Suppressor macrophage (primary cell): ENCODE data around the gene L1CAM.
A peak's percentile ranks its signal among the peaks of the same experiment; 100 is the strongest.

Source experiments
- DNase-seq, 4 experiments: peaks; one replicate each; pipeline ENCODE4 v3.0.0-alpha.2; 2020 to 2022

L1CAM gene

DNA sequence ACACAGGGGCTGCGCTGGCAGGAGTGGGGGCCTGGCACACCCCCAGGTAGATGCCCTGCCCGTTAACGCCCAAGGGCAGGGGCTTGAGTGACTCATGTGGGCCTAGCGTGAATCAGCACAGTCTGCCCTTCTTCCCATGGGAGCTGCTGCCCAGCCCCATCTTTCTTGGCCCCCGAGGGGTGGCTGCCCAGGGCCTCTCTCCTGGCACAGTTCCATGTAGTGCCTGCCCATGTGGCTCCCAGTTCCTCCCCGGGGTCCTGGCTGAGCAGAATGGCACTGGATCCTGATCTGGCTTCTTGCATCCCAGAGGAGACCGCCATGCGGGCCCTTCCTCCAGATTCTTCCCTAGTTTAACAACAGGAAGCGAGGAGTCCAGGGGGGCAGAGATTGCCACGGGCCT lies 16.4 kb upstream of the L1CAM start:
- DNase-seq = peak in 1 of 4 experiments; percentile 25

DNA sequence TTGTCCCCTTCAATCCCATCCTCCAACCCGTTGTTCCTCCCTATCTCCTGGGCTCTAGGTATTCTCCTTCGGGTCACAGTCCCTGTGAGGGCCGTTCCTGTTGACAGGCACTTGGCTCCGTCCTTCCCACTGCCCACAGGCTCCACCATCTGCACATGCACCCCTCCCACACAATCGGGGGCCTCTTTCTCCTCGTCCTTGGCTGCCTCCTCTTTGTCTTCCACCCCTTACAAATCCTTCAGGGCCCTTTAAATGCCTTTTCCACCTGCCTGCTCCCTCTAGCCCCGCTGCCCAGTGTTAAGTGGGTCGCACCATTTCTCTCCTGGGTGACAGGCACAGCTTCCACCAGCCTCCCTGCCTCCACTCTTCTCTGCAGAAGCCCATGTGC lies 15.8 kb upstream of the L1CAM start:
- peak in 2 of 4 experiments; percentile 14 to 40 for DNase-seq

DNA sequence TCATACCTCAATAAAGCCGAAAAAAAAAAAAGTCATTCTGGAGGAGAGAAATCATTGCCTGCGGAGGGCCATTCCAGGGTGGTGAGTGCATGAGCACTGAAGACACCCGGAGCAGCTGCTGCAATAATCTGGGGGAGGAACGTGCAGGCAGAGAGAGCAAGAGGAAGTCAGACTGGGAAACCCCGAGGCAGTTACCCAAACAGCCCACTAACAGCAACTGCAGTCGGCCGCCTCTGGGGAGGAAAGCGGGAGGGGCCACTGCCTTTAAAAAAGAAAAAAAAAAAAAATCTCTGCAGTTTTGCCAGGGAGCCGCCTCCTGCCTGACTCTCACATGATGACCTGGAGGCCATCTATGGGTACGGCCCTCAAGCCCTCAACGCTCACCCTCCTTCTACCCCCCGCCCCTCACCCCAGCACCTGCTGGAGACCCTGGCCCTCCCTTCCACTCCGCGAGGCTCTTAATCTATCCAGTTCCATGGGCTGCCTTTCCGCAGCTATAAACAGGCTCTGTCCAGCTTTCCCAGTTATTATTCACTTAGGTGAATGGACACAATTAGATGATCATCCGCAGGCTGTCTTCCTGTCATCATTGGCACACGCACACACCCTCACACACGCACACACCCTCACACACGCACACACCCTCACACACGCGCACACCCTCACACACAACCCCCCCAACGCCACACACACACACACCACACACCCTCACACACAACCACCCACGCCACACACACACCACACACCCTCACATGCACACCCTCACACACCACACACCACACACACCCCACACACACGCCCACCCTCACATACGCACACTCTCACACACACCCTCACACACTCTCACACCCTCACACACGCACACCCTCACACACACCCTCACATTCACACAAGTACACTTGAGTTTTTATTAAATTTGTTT lies 15.1 kb upstream of the L1CAM start:
- peak; percentile 88 to 92 (median 91) for DNase-seq

DNA sequence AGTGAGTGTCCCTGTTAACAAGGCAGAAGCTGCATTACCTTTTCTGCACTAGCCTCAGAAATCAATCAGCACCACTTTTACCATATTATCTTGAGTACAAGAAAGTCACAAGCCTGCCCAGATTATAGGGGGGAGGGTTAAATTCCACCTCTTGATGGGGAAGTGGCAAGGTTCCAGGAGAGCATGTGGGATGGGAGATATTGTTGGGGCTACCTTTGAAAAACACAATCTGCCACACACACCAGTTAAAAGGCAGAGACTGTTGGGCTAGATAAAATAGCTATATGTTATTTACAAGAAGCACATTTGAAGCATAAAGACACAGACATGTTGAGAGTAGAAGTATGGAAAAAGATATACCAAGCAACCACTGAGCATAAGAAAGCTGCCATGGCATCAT lies 11.9 kb upstream of the L1CAM start:
- DNase-seq = no peak

DNA sequence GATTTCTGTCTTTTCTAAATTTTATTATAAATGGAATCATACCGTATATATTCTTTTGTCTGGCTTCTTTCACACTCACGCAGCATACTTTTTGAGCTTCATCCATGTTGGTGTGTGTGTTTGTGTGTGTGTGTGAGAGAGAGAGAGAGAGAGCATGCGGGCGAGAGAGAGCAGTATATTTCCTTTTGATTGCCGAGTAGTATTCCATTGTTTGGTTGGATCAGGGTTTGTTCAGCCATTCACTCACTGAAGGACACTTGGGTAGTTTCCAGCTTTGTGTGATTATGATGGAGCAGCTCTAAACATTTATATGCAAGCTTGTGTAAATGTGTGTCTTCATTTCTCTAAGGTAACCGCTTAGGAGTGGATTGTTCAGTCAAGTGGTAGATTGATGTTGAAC lies 3.1 kb upstream of the L1CAM start:
- DNase-seq = no peak

DNA sequence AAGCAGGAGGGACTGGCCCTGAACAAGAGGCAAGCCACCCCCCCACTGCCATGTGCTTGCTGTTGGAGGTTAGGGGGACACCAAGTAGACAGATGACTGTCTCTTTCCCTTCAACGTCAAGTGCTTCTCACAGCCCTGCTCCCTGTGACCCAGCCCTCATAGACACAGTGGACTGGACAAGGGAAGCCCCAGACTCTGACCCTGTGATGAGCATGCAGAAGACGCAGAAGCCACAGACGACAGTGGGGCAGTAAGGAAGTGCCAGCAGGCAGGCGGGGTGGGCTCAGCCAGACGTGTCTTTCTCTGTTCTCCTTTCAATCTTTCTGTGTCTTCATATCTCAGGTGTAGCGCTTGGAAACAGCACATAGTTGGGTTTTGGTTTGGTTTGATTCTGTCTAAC lies 2.4 kb upstream of the L1CAM start:
- no peak for DNase-seq

DNA sequence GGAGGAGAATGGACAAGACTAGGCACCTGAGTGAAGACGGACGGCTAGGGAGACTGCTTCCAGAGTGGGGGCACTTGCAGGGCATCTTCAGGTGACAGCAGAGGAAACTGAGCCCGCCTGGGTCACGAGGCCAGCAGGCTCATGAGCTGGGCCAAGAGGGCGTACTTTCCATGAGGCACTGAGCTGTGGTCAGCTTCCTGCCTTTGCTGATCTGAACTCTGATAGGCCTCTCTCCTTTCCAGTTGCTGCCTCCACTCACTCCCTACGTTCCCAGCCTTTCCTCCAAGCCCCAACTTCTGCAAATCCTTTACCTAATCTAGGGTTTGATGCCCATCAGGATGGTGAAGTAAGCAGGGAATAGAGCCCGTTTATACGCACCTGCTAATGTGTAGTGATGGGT lies 1.4 kb upstream of the L1CAM start:
- DNase-seq = no peak

DNA sequence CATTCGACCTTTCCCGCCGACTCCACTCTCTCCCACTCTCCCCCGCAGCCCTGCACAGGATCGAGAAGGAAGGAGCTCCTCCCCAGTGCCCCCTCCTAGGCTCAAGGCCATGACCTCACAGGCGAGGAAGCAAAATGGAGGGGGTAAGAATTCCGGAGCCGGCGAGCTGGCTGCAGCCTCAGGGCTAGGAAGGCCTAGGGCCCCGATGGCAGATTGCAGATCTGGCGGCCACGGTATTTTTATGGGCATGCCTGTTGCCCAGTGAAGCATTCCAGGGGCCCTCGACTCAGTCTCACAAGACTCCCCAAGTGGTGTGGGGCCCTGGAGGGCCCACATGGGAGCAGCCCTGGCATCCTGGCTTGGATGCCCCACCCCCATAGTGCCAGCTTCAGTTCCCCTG lies 942 bp upstream of the L1CAM start:
- no peak for DNase-seq

DNA sequence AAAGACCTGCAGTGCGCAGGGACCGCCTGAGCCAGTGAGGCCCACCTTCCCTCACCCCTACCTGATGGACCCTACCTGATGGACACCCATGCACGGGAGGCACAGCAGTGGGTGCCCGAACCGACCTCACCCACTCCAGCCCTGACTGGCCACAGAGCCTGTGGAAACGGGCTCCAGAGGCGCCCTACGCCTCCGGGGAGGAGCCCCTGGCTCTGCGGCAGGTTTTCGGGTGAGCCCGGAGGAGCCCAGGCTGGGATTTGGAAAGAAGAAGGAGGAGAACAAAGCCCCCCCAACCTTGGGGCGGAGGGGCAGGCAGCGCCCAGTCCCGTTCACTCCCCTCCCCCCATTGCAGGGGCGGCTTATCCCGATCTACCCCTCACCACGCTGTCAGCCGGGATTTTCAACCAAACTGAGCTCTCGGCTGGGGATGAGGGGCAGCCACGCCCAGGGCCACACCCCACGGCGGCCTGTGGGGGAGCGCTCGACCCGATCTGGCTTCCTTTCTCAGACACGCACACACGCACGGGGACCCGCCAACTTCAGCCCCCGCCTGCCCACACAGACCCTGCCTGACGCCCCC lies 675 bp downstream of the L1CAM start:
- no peak for DNase-seq

DNA sequence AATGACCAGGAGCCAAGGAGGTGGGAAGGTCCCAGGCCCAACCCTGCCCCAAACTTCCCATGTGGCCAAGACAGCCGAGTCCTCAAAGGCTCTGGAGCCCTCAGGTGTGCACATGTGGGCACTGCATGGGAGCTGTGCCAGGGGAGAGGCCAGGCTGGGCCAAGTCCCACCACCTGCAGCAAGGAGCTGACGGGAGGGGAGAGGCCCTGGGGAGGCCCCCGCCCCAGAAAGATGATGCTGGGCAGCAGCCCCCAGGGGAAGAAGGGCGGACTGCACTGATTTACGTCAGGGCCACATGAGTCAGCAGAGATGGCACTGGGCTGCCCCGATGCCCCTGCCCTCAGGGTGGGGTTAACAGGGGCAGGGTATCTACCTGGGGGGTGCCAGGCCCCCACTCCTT lies 1.4 kb downstream of the L1CAM start:
- no peak for DNase-seq

DNA sequence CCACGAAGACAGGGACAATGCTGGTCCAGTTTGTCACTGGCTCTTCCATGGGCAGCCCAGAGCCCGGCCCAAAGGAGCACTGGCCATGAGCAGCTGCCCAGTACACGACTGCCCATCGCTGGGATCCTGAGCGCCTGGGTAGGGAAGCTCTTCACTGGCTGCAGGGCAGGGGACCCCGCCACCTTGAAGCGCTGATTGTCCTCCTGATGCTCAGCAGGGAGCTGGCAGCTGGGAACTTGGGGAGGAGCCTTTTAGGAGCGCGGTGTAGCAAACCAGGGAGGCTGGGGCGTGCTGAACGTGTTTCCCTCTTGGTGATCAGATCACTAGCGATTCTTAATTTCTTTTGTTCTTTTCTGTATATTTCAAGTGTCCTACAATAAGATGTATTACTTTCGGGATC lies 1.8 kb downstream of the L1CAM start:
- no peak for DNase-seq

DNA sequence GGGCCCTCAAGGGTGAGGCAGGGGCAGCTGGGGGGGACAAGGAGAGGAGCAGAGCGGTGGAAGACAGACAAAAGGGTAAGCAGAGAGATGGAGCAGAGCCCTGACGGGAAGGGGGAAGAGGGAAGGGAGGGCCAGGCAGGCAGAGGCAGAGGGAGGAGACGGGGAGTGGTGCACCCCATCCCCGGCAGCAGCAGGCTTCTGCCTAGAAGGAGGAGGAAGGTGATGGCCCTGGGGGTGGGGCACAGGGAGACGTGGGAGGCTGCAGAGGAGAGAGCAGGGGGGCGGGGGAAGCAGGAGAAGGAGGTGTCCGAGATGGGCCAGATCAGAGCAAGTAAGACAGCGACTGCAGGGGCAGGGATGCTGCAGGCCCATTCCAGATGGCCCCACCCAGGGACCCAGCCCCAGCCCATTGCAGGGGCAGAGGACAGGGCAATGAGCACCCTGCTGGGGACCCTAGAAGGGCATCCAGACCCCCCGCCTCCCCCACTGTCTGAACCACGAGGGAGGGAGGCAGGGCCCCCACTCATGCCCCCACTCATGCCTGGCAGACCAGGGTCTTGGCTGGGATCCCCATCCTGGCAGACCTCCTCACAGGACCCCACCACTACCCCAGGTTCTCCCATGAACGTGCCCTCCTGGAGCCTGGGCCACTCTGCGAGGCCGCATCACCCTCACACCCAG lies 2.7 kb downstream of the L1CAM start:
- no peak for DNase-seq

DNA sequence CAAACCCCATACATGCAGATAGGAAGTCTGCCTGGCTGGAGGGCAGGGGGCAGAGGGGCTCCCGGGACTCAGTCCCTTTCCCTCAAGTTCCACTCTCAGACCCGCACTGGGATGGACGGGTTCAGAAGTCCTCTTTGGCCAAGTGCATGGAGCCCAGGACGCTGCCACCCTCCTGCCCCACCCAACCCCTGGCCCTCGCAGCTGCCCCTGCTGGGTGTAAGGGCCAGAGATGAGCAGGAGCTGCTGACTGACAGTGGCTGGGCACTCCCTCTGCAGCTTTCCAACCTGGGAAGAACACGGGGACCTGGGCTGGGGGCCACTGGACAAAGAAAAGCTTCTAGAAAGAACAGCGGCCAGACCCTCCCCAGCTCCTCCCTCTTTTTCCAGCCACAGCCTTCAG lies 3.4 kb downstream of the L1CAM start:
- DNase-seq = no peak

DNA sequence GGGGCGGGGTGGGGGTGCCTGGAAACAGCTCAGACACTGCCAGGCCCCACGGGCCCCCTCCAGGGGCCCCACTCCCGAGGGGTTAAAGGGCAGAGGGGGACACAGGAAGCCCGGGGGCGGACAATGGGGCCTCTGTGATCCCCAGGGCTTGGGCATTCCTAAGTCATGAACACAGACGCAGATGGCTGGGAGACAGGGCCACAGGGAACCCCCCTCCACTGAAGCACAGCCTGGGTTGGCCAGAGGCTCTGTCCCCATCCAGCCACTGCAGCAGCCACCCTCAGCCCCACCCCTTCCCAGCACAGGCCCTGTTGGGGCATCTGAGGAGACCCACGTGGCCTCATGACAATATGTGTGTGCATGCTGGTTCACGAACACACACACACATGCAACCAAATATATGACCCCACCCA lies 3.9 kb downstream of the L1CAM start:
- no peak for DNase-seq

DNA sequence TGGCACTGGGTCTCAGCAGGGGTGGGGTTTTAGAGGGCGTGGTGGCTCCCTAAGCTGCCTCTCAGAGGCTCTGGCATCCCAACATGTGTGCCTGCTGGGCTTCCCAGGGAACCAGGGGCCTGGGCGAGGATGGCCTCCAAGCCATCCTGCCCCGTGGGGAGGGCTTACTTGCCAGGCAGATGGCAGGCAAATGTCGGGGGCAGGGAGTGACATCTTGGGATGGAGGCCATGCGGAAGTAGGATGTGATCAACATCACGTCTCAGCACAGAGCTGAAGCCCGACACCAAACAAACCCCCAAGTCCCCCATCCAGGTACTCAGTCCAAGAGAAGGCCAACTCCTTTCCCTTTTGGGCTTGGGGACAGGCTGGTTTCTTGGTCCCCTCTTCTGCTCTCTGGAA lies 4.7 kb downstream of the L1CAM start:
- DNase-seq = no peak

DNA sequence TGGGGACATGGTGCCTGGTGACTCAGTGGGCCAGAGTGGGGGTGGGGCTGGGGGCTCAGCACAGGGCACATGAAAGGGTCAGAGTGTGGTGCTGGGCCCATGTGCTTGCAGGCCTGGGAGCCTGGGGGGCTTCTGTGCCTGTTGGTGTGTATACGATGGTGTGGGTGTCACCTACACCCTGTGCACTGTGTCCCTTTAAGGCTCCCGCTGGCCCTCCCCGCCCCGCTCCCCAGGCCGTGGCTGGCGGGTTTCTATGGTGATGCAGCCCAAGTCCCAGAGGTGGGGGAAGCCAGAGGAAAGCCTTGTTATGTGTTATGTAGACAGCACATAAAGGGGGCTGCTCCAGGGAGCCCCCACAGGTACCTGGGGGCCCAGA lies 5.5 kb downstream of the L1CAM start:
- no peak for DNase-seq

DNA sequence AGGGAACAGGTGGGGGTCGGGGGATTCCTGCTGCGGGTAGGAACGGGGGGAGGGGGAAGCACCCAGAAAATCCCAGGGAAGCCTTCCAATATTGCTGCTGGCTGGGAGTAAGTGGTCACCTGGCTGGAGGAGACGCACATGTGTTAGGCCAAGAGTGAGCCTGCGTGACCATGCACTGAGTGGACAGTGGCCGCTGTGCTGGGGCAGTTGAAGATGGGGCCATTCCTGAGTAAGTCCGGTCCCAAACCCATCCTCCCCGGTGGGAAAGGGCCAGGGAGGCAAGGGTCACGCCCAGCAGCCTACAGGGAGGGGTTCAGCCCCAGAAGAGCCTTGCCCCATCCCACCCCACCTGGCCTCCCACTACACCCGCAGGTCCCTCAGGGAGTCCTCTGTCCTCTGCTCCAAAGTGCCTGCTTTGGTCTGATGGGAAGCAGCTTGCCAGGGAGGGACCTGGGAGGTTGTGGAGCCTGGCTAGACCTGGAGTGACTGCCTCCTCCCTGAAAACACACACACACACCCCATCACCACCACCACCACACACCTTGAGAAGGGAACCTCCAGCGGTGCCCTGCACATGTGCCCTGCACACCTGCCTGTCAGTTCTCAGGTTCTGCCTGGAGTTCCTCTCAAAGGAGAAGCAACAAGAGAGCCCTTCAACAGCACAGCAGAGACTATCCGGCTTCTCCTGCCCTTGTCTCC lies 6.1 kb downstream of the L1CAM start:
- no peak for DNase-seq

DNA sequence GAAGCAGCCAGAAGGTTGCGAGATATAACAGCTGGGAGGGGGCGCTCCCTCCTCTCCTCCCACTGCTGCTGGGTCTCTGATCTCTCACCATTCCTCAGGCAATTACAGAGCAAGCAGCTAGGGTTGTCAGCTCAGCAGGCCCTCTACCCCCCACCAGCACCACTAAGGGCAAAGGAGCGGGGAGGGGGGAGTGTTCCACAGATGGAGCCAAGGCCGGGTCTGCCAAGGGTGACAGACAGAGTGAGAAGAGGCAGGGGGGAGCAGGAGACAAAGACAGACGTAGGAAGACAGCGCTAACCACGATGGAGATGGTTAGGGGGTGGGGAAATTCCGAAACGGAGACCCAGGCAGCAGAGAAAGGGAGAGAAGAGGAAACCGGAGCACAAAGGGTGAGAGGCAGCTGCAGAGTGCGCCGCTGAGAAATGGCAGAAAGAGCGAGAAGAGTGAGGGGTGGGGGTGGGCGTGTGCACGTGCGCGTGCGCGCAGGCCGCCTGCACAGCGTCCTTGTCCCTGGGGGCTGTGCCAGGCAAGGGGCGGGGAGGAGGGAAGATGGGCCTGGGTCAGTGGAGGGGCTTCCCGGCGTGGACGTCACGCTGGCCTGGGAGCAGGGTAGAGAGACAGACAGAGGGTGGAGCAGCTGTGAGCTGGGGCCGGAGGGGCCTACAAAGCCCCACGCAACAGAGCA lies 6.9 kb downstream of the L1CAM start:
- DNase-seq = no peak

DNA sequence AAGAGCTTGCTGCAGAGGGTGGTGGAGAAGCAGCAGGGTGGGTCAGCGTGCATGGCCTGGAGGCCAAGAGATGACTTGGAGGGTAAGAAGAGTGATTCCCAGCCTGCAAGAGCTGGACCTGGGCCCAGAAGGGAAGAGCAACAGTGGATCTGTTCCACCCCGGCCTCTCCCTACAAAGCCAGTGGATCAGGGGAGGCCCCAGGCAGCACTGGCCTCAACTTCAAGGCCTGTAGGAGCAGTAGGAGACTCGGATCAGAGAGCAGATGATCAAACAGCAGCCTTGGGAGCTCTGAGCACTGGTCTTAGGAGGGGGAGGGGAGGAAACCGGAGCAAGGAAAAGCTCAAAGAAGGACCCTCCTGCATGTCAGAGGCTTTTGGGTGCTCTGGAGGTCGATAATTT lies 7.6 kb downstream of the L1CAM start:
- no peak for DNase-seq

DNA sequence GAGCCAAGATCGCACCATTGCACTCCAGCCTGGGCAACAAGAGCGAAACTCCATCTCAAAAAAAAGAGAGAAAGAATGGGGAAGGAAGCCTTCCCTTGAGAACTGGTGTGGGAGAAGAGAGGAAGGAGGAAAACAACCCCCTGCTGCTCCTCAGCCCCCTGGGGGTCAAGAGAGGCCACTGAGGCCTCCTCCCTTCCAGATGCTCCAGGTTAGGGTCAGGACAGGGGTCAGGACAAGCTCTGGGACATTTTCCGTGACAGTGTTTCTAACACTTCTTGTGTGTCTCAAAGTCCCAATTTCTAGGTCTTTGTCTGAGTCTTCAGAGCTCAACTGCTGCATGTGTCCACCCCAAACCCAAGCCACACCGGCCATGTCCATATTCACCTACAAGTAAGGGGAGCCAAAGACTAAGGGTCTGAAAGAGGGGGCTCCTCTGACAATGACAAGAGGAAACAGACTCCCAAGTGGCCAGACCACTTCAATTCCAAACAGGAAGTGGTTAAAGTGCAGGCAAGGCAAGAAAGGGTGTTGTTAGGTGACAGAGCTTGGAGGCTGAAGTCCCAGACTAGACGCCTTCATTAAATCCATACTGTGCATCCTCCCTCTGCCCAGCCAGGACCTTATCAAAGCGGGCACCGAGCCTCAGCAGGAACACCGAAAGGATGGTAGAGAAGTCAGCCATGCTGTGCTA lies 8.3 kb downstream of the L1CAM start:
- DNase-seq = no peak

DNA sequence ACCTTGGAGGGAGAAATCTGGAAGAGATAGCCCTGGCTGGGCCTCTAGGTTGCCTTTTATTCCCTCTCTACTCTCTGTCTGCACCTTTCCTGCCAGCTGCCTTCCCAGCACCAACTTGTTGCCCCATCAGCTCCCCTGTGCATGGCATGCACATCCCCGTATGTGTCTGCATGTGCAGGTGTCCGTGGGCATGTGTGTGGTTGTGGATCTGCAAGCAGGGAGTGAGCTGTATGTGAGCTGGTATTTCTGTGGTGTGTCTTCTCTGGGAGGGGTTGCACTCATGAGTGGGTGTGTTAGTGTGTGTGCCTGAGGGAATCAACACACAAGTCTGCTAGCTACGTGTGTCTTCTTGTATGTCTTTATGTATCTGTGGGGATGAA lies 9.9 kb downstream of the L1CAM start:
- DNase-seq = no peak
